SK-N-SH (cell line): ENCODE results near the gene BCAM. TPM values are rescaled to one million over a fixed set of nuclear protein-coding genes. Genes with fewer than 3 reads are reported as not detected.

Experiments used
- CTCF ChIA-PET: fragments of 300-600, 350-600 bp; formaldehyde crosslinking; extraction: SDS; loops from one replicate; lab custom pipeline; 2021; lab: Yijun Ruan, JAX
- POLR2A ChIA-PET: fragments of 350-600 bp; sonication (Branson Sonifier 250); formaldehyde crosslinking; extraction: SDS; loops from one replicate; lab custom pipeline; 2020; ENCODE audit warnings: antibody characterized with exemption, inconsistent platforms; lab: Yijun Ruan, JAX
- DNase-seq: peaks from one replicate; pipeline ENCODE4 v3.0.0; 2012
- H2AFZ ChIP-seq: fragments of 200-600 bp; sonication (generic); 2 replicates; pipeline ENCODE4 v1.8.1; 2016; ENCODE audit warnings: antibody characterized with exemption, mild to moderate bottlenecking, low read depth
- H3F3A ChIP-seq: fragments of 200-600 bp; sonication (generic); replicated peaks from 2 replicates; pipeline ENCODE3; 2016; ENCODE audit warnings: antibody characterized with exemption, mild to moderate bottlenecking; ENCODE audit not compliant: insufficient read depth
- H3K27ac ChIP-seq, 2 experiments: fragments of 200-500 bp in 1 of 2; fragments of 200-600 bp in 1 of 2; sonication (Bioruptor generic) in 1 of 2; sonication (generic), shearing (Covaris generic) in 1 of 2; 2 replicates each; pipeline versions ENCODE4 v1.5.1 to v1.6.1; 2014 to 2016; ENCODE audit warnings: low read depth in 2 of 2, inconsistent platforms in 1 of 2, low read length in 1 of 2, mild to moderate bottlenecking in 1 of 2, mixed read lengths in 1 of 2
- H3K27me3 ChIP-seq: fragments of 200-600 bp; sonication (generic), shearing (Covaris generic); 2 replicates; pipeline ENCODE4 v1.6.1; 2016; ENCODE audit warnings: mixed run types; ENCODE audit not compliant: insufficient read depth
- H3K36me3 ChIP-seq, 2 experiments: fragments of 200-500 bp in 1 of 2; fragments of 200-600 bp in 1 of 2; sonication (Bioruptor generic) in 1 of 2; sonication (generic) in 1 of 2; replicated peaks in 1 of 2; 2 replicates each; pipeline versions ENCODE3 to v1.5.1; 2014 to 2016; ENCODE audit warnings: low read length in 1 of 2, mild to moderate bottlenecking in 1 of 2; ENCODE audit not compliant: insufficient read depth in 2 of 2, control insufficient read depth in 1 of 2
- H3K4me1 ChIP-seq, 2 experiments: fragments of 200-500 bp in 1 of 2; fragments of 200-600 bp in 1 of 2; sonication (Bioruptor generic) in 1 of 2; sonication (generic), shearing (Covaris generic) in 1 of 2; 2 replicates each; pipeline versions ENCODE4 v1.5.1 to v1.6.1; 2014 to 2016; ENCODE audit warnings: low read depth in 1 of 2, low read length in 1 of 2, mixed run types in 1 of 2; ENCODE audit not compliant: insufficient read depth in 2 of 2, control insufficient read depth in 1 of 2
- H3K4me2 ChIP-seq: fragments of 200-600 bp; sonication (generic), shearing (Covaris generic); 2 replicates; pipeline ENCODE4 v1.6.1; 2017; ENCODE audit warnings: mixed run types
- H3K4me3 ChIP-seq, 2 experiments: fragments of 200-500 bp in 1 of 2; fragments of 200-600 bp in 1 of 2; sonication (Bioruptor generic) in 1 of 2; sonication (generic), shearing (Covaris generic) in 1 of 2; 2 replicates each; pipeline versions ENCODE4 v1.5.1 to v1.8.1; 2014 to 2016; ENCODE audit warnings: low read depth in 2 of 2, inconsistent platforms in 1 of 2, low read length in 1 of 2, mild to moderate bottlenecking in 1 of 2, mixed read lengths in 1 of 2, moderate library complexity in 1 of 2
- H3K79me2 ChIP-seq: fragments of 200-600 bp; sonication (generic); 2 replicates; pipeline ENCODE4 v1.8.1; 2017; ENCODE audit warnings: mild to moderate bottlenecking; ENCODE audit not compliant: insufficient read depth
- H3K9ac ChIP-seq: fragments of 200-600 bp; sonication (generic); 2 replicates; pipeline ENCODE4 v1.6.1; 2017; ENCODE audit warnings: mixed run types
- H3K9me2 ChIP-seq: fragments of 200-600 bp; sonication (generic); 2 replicates; pipeline ENCODE4 v1.6.1; 2017; ENCODE audit warnings: mixed run types
- H3K9me3 ChIP-seq: fragments of 200-600 bp; sonication (generic); 2 replicates; pipeline ENCODE4 v1.6.1; 2017; ENCODE audit warnings: mixed run types, mild to moderate bottlenecking, moderate library complexity
- H4K20me1 ChIP-seq: fragments of 200-600 bp; sonication (generic); 2 replicates; pipeline ENCODE4 v1.6.1; 2017; ENCODE audit warnings: mild to moderate bottlenecking, mixed run types; ENCODE audit not compliant: insufficient read depth
- EP300 ChIP-seq, 2 experiments: IDR thresholded peaks; 2 replicates each; pipeline versions ENCODE4 v1.4.0 to v1.6.1; 2012; ENCODE audit warnings: borderline replicate concordance in 1 of 2, low read depth in 1 of 2, low read length in 1 of 2
- FOSL2 ChIP-seq: IDR thresholded peaks from 2 replicates; pipeline ENCODE4 v1.4.0; 2012; ENCODE audit warnings: low read depth, mild to moderate bottlenecking, moderate library complexity, borderline replicate concordance
- FOXM1 ChIP-seq: IDR thresholded peaks from 2 replicates; pipeline ENCODE4 v1.4.0; 2012; ENCODE audit warnings: low read depth, mild to moderate bottlenecking
- MXI1 ChIP-seq: IDR thresholded peaks from 2 replicates; pipeline ENCODE4 v1.6.1; 2012; ENCODE audit warnings: mild to moderate bottlenecking, low read depth, low read length, improper control_type of control experiment
- NFIC ChIP-seq: IDR thresholded peaks from 2 replicates; pipeline ENCODE4 v1.4.0; 2012; ENCODE audit warnings: borderline replicate concordance
- POLR2AphosphoS5 ChIP-seq: IDR thresholded peaks from 2 replicates; pipeline ENCODE4 v1.6.1; 2012; ENCODE audit warnings: low read depth, low read length
- RAD21 ChIP-seq: IDR thresholded peaks from 2 replicates; pipeline ENCODE4 v1.6.1; 2012; ENCODE audit warnings: mild to moderate bottlenecking, low read length
- RCOR1 ChIP-seq: fragments of 150-350 bp; IDR thresholded peaks from 2 replicates; pipeline ENCODE4 v1.6.1; 2017; ENCODE audit warnings: antibody characterized with exemption, low read length
- RFX5 ChIP-seq: IDR thresholded peaks from 2 replicates; pipeline ENCODE4 v1.6.1; 2012; ENCODE audit warnings: mild to moderate bottlenecking, improper control_type of control experiment, low read length
- TAF1 ChIP-seq: IDR thresholded peaks from 2 replicates; pipeline ENCODE4 v1.6.1; 2012; ENCODE audit warnings: low read depth, mild to moderate bottlenecking, low read length, moderate library complexity, borderline replicate concordance
- TEAD4 ChIP-seq: IDR thresholded peaks from 2 replicates; pipeline ENCODE4 v1.4.0; 2012; ENCODE audit warnings: mild to moderate bottlenecking, borderline replicate concordance; ENCODE audit not compliant: insufficient read depth
- YY1 ChIP-seq: IDR thresholded peaks from 2 replicates; pipeline ENCODE4 v1.4.0; 2012; ENCODE audit warnings: low read depth, mild to moderate bottlenecking
- WGBS: methylation state at CpG from one replicate; pipeline ENCODE4 v1.1.6; 2017; ENCODE audit warnings: low lambda C conversion rate; 5-methylcytosine and 5-hydroxymethylcytosine counted together
- polyA plus RNA-seq, 3 experiments: library from polyadenylated mRNA; depleted of rRNA; stranded (reverse); fragments of >200 nt; gene quantifications; 2 replicates each; pipeline ENCODE4 v1.2.3, GENCODE V29; 2012
- TF ChIP-seq, protein P1 (sequence below): fragments of 150-350 bp; IDR thresholded peaks from 2 replicates; pipeline ENCODE4 v1.6.1; 2016; ENCODE audit warnings: mild to moderate bottlenecking, low read depth, low read length
- TF ChIP-seq, protein P2 (sequence below): IDR thresholded peaks from 2 replicates; pipeline ENCODE4 v1.6.1; 2012; ENCODE audit warnings: mild to moderate bottlenecking, low read depth, low read length, moderate library complexity
- TF ChIP-seq, protein P3 (sequence below): IDR thresholded peaks from 2 replicates; pipeline ENCODE4 v1.4.0; 2012; ENCODE audit warnings: low read depth
- TF ChIP-seq, protein P4 (sequence below): fragments of 150-350 bp; IDR thresholded peaks from 2 replicates; pipeline ENCODE4 v1.6.1; 2017; ENCODE audit warnings: antibody characterized with exemption, low read length, low read depth, borderline replicate concordance
- TF ChIP-seq, protein P5 (sequence below): fragments of 200-600 bp; sonication (generic); IDR thresholded peaks from 2 replicates; pipeline ENCODE4 v1.6.1; 2017; ENCODE audit warnings: antibody characterized with exemption, mild to moderate bottlenecking, moderate library complexity
- TF ChIP-seq, protein P6 (sequence below): IDR thresholded peaks from 2 replicates; pipeline ENCODE4 v1.4.0; 2012; ENCODE audit warnings: low read depth, borderline replicate concordance
- TF ChIP-seq, protein P7 (sequence below): IDR thresholded peaks from 2 replicates; pipeline ENCODE4; 2012

BCAM gene
- polyA plus RNA-seq, 1 of the 3 experiments (the other 2 are of a cell fraction): 34.0 TPM

DNA sequence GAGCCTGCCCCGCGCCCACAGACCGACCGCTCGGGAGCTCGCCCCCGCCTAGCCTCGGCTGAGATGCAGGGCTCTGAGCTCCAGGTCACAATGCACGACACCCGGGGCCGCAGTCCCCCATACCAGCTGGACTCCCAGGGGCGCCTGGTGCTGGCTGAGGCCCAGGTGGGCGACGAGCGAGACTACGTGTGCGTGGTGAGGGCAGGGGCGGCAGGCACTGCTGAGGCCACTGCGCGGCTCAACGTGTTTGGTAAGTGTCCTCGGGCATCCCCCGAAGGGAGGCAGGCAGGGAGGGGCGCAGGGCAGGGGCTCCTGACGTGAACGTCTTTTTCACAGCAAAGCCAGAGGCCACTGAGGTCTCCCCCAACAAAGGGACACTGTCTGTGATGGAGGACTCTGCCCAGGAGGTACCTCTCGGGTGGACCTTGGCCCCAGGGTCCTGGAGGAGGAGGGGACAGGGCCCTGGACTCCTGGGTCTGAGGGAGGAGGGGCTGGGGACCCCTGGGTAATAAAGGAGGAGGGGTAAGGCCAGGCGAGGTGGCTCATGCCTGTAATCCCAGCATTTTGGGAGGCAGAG is 3.3 kb downstream of the BCAM start:
- Histone ChIP-seq H3K4me1 (peaks cover 8 to 13% of the 10 kb centered on the region in 2 experiments; a peak in 2 of 4 replicates), H3K9me3 (no peaks in the 10 kb centered on the region), H3K27me3 (no peaks in the 10 kb centered on the region), H4K20me1 (no peaks in the 10 kb centered on the region), H3K9me2 (no peaks in the 10 kb centered on the region), H3K4me3 (no peak overlapping the region), H3F3A (peaks cover 8% of the 10 kb centered on the region), H3K27ac (no peak overlapping the region), H2AFZ (no peak overlapping the region), H3K36me3 (no peaks in the 10 kb centered on the region), H3K4me2 (no peak overlapping the region), H3K79me2 (no peaks in the 10 kb centered on the region), H3K9ac (no peak overlapping the region)
- CTCF ChIA-PET: interaction anchor here (0.8 to 1.5 kb wide), 2 partner anchors 28 to 88 kb away, joined by 3 to 6 read pairs; no protein-coding TSS in a partner anchor
- WGBS: 81% methylated on average over 11 of the region's 28 CpGs
- no peak for DNase-seq
- TF ChIP-seq, protein P1, sequence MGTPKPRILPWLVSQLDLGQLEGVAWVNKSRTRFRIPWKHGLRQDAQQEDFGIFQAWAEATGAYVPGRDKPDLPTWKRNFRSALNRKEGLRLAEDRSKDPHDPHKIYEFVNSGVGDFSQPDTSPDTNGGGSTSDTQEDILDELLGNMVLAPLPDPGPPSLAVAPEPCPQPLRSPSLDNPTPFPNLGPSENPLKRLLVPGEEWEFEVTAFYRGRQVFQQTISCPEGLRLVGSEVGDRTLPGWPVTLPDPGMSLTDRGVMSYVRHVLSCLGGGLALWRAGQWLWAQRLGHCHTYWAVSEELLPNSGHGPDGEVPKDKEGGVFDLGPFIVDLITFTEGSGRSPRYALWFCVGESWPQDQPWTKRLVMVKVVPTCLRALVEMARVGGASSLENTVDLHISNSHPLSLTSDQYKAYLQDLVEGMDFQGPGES: no peak
- TF ChIP-seq RFX5 (no peak), FOXM1 (no peak), TEAD4 (no peak), POLR2AphosphoS5 (no peak), NFIC (no peak), TAF1 (no peak), RAD21 (no peak), EP300 (IDR thresholded peaks at IDR 0.05; ENCODE audit: borderline replicate concordance in 1 of 2, low read depth in 1 of 2, low read length in 1 of 2) (no peak), MXI1 (no peak), YY1 (no peak), RCOR1 (no peak), FOSL2 (no peak)
- TF ChIP-seq, protein P2, sequence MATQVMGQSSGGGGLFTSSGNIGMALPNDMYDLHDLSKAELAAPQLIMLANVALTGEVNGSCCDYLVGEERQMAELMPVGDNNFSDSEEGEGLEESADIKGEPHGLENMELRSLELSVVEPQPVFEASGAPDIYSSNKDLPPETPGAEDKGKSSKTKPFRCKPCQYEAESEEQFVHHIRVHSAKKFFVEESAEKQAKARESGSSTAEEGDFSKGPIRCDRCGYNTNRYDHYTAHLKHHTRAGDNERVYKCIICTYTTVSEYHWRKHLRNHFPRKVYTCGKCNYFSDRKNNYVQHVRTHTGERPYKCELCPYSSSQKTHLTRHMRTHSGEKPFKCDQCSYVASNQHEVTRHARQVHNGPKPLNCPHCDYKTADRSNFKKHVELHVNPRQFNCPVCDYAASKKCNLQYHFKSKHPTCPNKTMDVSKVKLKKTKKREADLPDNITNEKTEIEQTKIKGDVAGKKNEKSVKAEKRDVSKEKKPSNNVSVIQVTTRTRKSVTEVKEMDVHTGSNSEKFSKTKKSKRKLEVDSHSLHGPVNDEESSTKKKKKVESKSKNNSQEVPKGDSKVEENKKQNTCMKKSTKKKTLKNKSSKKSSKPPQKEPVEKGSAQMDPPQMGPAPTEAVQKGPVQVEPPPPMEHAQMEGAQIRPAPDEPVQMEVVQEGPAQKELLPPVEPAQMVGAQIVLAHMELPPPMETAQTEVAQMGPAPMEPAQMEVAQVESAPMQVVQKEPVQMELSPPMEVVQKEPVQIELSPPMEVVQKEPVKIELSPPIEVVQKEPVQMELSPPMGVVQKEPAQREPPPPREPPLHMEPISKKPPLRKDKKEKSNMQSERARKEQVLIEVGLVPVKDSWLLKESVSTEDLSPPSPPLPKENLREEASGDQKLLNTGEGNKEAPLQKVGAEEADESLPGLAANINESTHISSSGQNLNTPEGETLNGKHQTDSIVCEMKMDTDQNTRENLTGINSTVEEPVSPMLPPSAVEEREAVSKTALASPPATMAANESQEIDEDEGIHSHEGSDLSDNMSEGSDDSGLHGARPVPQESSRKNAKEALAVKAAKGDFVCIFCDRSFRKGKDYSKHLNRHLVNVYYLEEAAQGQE: no peak
- TF ChIP-seq, protein P3, sequence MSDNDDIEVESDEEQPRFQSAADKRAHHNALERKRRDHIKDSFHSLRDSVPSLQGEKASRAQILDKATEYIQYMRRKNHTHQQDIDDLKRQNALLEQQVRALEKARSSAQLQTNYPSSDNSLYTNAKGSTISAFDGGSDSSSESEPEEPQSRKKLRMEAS: no peak
- TF ChIP-seq, protein P4, sequence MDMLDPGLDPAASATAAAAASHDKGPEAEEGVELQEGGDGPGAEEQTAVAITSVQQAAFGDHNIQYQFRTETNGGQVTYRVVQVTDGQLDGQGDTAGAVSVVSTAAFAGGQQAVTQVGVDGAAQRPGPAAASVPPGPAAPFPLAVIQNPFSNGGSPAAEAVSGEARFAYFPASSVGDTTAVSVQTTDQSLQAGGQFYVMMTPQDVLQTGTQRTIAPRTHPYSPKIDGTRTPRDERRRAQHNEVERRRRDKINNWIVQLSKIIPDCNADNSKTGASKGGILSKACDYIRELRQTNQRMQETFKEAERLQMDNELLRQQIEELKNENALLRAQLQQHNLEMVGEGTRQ: no peak
- TF ChIP-seq, protein P5, sequence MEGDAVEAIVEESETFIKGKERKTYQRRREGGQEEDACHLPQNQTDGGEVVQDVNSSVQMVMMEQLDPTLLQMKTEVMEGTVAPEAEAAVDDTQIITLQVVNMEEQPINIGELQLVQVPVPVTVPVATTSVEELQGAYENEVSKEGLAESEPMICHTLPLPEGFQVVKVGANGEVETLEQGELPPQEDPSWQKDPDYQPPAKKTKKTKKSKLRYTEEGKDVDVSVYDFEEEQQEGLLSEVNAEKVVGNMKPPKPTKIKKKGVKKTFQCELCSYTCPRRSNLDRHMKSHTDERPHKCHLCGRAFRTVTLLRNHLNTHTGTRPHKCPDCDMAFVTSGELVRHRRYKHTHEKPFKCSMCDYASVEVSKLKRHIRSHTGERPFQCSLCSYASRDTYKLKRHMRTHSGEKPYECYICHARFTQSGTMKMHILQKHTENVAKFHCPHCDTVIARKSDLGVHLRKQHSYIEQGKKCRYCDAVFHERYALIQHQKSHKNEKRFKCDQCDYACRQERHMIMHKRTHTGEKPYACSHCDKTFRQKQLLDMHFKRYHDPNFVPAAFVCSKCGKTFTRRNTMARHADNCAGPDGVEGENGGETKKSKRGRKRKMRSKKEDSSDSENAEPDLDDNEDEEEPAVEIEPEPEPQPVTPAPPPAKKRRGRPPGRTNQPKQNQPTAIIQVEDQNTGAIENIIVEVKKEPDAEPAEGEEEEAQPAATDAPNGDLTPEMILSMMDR: no peak
- TF ChIP-seq, protein P6, sequence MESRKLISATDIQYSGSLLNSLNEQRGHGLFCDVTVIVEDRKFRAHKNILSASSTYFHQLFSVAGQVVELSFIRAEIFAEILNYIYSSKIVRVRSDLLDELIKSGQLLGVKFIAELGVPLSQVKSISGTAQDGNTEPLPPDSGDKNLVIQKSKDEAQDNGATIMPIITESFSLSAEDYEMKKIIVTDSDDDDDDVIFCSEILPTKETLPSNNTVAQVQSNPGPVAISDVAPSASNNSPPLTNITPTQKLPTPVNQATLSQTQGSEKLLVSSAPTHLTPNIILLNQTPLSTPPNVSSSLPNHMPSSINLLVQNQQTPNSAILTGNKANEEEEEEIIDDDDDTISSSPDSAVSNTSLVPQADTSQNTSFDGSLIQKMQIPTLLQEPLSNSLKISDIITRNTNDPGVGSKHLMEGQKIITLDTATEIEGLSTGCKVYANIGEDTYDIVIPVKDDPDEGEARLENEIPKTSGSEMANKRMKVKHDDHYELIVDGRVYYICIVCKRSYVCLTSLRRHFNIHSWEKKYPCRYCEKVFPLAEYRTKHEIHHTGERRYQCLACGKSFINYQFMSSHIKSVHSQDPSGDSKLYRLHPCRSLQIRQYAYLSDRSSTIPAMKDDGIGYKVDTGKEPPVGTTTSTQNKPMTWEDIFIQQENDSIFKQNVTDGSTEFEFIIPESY: no peak
- TF ChIP-seq, protein P7, sequence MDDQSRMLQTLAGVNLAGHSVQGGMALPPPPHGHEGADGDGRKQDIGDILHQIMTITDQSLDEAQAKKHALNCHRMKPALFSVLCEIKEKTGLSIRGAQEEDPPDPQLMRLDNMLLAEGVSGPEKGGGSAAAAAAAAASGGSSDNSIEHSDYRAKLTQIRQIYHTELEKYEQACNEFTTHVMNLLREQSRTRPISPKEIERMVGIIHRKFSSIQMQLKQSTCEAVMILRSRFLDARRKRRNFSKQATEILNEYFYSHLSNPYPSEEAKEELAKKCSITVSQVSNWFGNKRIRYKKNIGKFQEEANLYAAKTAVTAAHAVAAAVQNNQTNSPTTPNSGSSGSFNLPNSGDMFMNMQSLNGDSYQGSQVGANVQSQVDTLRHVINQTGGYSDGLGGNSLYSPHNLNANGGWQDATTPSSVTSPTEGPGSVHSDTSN: no peak
- POLR2A ChIA-PET: no interaction called here
